GM23248 (cell line): ENCODE results near the gene PRKAR2A.

ENCODE experiments used
- EZH2 ChIP-seq: fragments of 200-600 bp; sonication (generic); IDR thresholded peaks from 2 replicates; pipeline ENCODE4 v1.6.1; 2018; ENCODE audit warnings: antibody characterized with exemption, mild to moderate bottlenecking; ENCODE audit not compliant: insufficient read depth, poor library complexity, severe bottlenecking
- EZH2phosphoT487 ChIP-seq: fragments of 200-600 bp; sonication (generic); IDR thresholded peaks from 2 replicates; pipeline ENCODE4 v1.6.1; 2018; ENCODE audit warnings: antibody characterized with exemption, moderate library complexity, mild to moderate bottlenecking, low read depth; ENCODE audit not compliant: insufficient read depth

- TF ChIP-seq EZH2phosphoT487 (no peak), EZH2 (no peak)
Observed at GRCh38 chr3:48859206-48859605, 11.5 kb upstream of the PRKAR2A start.
